Inflammatory macrophage treated with lipopolysaccharide for 1 hour (primary cell): Measurements from ENCODE around the gene PDGFB.

Experiments
- DNase-seq, 2 donors: peaks; one replicate each; pipeline ENCODE4 v3.0.0-alpha.2; 2020 to 2022

Gene PDGFB

GRCh38 chr22:39238966-39239505, 5.7 kb downstream of the PDGFB start:
- no peak for DNase-seq

DNA sequence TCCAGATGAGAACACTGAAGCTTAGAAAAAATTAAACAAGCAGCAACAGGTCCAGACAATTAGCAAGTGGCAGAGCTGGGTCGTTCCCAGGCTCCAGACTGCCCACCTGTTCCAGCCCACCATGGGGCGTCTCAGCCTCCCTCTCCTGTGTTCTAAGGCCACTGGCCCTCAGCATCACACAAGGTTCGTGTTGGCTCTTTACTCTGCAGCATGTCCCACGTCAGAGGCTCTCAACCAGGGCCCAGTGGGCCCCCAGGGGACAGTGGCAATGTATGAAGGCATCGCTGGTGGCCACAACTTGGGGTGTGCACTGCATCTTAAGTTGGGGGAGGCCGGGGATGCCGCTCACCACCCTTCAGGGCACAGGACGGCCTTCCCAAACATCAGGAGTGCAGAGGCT, 6.2 kb downstream of the PDGFB start:
- DNase-seq, result no peak

- DNase-seq, result no peak
Measured at GRCh38 chr22:39238101-39238466, 6.7 kb downstream of the PDGFB start.

DNA sequence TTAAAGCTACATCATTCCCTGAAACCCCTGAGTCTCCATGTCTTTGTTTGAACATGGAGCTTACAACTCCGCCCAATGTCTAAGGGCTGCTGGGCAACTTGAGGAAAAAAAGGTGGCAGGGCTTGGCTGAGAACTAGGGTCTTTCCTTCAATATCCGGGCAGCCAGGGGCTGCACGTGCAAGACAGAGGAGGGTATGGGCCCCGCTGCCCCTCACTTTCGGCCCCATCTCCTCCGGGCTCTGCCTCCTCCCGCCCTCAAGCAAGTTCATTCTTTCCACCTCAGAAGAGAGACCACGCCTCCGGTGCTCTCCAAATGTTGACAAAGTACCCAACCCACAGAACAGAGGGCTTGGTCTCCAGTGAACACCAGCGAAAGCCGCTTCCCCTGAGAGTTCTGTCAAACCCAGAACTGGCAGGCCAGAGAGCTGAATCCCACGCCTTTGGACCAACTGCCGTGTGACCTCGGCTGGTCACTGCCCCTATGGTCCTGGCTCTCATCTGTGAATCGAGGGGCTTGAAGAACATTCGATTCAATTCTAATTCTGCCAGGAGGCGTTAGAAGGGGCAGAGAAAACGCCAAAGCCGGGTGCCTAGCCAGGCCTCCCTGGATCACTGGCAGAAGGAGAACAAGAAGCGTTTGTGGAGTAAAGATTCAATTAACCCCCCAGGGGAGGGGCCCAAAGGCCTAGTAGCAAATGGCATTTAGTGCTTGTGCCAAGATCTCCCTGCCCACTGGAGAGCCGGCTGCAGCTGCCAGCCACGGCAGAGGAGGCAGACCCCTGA, 7.3 kb downstream of the PDGFB start:
- DNase-seq, result no peak

GRCh38 chr22:39236321-39237317, 8.2 kb downstream of the PDGFB start:
- DNase-seq, result no peak

DNA sequence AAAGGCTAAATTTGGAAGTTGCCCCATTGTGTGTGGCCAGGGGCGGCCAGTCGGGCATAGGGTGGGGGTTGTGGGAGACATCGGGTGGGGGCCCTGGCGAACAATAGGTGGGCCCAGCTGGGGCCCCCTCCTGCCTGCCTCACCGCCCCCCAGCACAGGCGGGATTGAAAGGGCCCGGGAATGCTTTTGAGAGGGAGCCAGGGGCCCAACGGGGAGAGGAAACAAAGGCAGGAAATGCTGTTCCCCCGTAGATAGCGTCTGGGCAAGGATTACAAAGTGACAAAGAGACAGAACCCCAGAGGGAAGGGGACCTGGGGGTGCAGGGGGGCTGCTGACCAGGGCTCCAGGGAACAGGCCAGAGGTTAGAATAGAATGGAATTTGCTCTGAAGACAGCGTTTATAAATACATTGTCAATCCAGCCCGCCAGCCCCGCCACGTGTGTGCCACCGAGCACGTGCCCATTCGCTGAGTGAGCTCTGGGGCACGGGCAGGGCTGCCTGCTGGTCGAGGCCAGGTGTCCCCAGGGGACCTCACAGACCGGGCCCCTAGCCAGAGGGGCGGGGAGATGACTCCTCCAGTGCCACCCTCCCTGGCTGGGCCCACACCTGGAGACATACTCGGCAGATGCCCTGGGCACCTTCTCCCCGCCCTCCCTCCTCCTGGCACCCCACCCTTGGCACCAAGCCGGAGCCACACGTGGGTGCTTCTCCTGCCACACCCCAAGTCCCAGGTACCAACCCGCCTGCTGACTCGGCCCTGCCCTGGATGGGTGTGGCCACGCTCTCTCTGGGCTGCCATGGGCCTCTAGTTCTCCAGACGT, 9.7 kb downstream of the PDGFB start:
- no peak for DNase-seq

GRCh38 chr22:39234472-39234787, 10.4 kb downstream of the PDGFB start:
- peak; percentile 25 to 34 for DNase-seq

GRCh38 chr22:39233710-39234471, 10.9 kb downstream of the PDGFB start:
- no peak for DNase-seq

DNA sequence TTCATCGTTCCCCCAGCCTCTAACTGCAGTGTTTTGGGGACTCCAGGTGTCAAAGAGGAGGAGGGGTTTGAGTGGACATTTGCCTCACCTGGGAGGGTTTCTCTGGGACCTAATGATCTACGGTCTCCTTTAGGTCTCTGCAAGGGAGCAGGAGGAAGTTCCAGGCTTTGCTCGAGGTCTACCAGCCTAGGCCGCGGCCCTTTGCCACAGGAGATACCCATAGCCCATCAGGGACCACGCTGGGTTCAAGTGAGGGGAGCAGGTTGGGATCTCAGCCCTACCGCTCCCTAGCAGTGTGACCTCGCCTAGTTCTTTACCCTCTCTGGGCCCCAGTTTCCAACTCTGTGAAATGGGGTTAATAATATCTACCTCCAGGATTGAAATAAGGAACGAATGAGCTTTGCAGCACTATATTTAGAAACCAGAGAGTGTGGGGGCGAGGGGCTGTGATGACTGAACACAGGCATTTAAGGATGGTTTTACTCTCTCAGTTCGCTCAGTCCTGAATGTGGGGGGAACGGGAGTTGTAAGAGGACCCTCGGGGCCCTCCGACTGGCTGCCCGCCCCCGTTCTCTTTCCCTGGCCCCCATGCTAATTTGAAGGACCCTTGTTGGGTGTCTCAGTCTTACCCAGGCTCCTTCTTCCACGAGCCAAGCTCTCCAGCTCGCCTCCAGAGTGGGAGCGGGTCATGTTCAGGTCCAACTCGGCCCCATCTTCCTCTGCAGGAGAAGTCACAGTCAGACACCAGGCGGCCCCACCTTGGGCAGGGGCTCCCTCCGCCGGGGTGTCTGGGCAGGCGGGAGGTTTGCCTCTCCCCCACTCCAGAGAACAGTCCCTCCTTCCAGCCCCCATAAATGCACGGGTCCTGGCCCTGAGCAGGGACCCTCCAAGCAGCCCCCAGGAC, 11.7 kb downstream of the PDGFB start:
- peak in 1 of 2 donors; percentile 21 for DNase-seq

GRCh38 chr22:39232246-39232645, 12.5 kb downstream of the PDGFB start:
- no peak for DNase-seq

GRCh38 chr22:39231197-39231950, 13.4 kb downstream of the PDGFB start:
- no peak for DNase-seq

DNA sequence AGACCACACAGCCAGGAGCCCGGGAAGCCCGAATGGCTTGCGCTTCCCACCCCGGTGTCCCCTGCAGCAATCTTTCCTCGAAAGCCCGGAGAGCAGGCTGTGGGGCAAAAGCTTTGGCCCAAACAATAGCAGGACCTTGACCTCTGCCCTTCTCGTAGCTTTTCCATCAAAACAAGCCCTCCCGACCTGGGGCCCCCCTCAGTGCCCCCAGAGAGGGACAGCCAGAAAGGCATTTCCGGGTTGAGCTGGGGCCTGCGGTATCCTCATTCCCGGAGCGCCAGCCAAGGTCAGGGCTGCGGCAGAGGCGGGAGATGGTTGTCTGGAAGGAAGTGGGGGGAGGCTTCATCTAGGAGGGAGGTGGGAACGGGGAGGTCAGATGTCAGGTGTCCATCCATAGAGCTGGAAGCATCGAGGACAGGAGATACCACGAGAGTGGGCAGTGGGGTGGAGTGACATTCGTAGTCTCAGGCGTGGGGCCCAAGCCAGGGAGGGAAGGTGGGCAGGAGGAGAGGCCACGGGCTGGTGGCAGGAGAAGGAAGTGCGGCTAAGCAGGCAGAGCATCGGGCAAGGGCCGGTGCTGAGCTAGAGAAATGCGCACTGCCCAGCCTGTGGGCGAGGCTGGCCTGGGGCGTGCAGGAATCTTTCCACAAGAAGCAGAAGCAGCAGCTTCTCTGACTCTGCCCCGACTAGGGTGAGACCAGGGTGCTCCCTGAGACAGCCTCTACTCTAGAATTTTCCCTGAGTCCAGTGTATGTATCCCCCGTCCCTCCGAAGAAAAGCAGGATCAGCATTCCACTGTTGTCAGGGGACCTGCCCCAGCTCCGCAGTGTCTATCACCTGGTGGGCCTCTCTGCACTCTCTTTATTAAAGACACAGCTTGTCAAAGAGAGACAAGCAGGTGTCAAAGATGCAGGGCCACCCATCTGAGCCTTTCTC, 14.3 kb downstream of the PDGFB start:
- peak; percentile 37 to 44 for DNase-seq

DNA sequence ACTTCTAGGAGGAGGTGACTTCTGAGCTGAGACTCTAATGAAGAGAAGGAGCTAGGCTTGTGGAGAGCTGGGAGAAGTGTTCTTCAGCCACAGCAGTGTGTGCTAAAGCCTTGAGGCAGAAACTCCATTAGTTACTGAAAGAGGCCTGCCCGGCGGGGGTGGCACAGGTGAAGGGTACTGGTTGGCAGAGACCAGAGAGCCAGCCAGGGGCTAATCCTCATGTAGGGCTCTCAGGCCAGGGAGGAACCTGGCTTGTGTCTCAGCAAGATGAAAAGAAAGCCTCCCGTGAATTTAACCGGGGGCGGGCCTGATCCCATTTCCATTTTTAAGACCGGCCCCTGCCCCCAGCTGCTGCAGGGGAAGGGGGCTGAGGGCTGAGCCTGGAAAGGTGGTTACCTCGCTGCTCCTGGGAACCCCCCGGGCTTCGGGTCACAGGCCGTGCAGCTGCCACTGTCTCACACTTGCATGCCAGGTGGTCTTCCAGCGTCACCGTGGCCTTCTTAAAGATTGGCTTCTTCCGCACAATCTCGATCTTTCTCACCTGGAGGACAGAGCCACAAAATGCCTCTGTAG, 15.0 kb downstream of the PDGFB start:
- no peak for DNase-seq

DNA sequence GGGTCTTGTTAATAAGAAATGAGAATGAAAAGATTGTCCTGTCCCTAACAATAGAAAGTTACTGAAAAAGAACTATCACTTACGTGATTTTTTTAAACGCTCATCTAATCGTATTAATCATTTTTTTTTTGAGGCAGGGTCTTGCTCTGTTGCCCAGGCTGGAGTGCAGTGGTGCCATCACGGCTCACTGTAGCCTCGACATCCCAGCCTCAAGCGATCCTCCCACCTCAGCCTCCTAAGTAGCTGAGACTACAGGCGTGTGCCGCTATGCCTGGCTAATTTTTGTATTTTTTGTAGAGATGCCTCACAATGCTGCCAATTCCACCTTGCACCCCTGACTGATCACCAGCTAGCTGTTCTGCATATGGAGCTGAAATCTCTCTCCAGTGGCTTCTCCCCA, 15.7 kb downstream of the PDGFB start:
- DNase-seq, result no peak

GRCh38 chr22:39227542-39228272, 17.1 kb downstream of the PDGFB start:
- DNase-seq, result no peak

- DNase-seq, result no peak
Measured at GRCh38 chr22:39226353-39226752, 18.4 kb downstream of the PDGFB start.

- DNase-seq, result no peak
Measured at GRCh38 chr22:39225591-39225990, 19.2 kb downstream of the PDGFB start.

DNA sequence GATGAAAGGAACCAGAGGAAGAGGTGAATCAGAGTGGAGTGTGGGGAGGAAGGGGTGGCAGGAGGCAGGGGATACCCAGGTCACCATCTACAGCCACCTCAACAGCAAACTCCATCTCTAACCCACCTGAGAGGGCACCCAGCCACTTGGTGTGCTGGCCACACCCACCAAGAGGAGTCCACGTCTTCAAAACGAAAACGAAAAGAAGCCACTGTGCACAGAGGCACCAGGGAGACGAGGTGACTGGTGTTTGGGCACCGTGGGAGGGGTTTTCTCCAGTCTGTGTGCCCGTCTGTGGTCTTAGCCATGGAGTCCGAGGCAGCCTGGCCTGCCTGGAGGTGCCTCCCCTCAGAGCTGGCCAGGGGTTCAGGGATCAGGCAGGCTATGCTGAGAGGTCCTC, 20.2 kb downstream of the PDGFB start:
- DNase-seq, result no peak
